SK-N-MC (cell line): ENCODE results near the gene CGA.

ENCODE experiments used
- EZH2 ChIP-seq: fragments of 200-600 bp; sonication (generic); IDR thresholded peaks from one replicate; pipeline ENCODE4 v1.6.1; 2017; ENCODE audit warnings: antibody characterized with exemption
- POLR2AphosphoS5 ChIP-seq: IDR thresholded peaks from 2 replicates; pipeline ENCODE4 v1.6.1; 2012; ENCODE audit warnings: mild to moderate bottlenecking, low read depth, low read length, borderline replicate concordance

GRCh38 chr6:87126501-87126900 is 31.6 kb upstream of the CGA start:
- TF ChIP-seq EZH2 (no peak), POLR2AphosphoS5 (no peak)
